RCC 7860 (cell line): ENCODE measurements around the gene ATP8B3.

Source experiments
- DNase-seq: peaks from one replicate; pipeline ENCODE4 v3.0.0-alpha.2; 2015; ENCODE audit warnings: low spot score
- FAIRE-seq: peaks from 2 replicates; lab custom pipeline; 2012; peaks lifted over from hg19 to GRCh38; lab: Jason Lieb, UNC

Gene ATP8B3

GRCh38 chr19:1748115-1748872 is 63.8 kb downstream of the ATP8B3 start:
- FAIRE-seq (no peak), DNase-seq (no peak)

DNA sequence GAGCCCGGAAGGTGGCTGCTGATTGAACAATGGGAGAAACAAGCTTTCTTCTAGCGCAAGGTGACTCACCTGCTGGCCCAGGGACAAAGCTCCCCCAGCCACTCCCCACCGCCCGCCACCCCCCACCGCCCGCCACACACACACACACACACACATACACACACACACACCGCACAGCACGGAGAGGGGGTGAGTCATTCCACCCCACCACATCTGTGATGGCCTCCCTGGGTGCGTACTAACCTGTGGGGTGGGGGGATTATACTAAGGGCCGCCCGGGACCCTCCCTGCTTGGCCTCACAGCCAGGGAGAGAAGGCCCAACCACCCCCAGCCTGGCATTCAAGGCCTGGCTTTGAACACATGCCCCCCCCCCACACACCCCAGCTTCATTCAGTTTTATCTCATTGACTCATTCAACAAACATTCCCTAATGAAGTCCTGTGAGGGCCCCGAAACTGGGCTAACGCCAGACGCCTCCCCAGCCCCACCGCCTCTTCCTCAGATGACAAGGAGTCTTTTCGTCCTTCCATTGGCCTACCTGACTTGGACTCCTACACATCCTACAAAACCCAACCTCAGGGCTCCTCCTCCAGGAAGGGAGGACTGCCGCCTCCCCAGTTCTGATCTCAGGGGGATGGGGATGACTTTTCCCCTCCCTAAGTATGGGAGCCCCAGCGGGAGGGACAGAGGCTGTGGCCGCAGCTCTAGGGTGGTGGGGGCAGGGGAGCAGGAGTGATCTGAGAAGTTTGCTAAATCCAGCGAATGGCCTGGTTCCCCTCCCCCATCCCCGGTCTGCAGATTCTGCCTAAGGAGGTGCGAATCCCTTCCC is 64.6 kb downstream of the ATP8B3 start:
- FAIRE-seq (peak; percentile 99), DNase-seq (peak; percentile 100)

GRCh38 chr19:1746401-1747284 is 65.4 kb downstream of the ATP8B3 start:
- FAIRE-seq: no peak
- peak; percentile 11 for DNase-seq

- DNase-seq: no peak
- no peak for FAIRE-seq
These were observed 66.5 kb downstream of the ATP8B3 start for GRCh38 chr19:1745589-1746031.

GRCh38 chr19:1744822-1745563 is 67.1 kb downstream of the ATP8B3 start:
- FAIRE-seq: no peak

GRCh38 chr19:1744133-1744665 is 67.9 kb downstream of the ATP8B3 start:
- FAIRE-seq (no peak), DNase-seq (no peak)

More at GRCh38 chr19:1744822-1745563, 67.1 kb downstream of the ATP8B3 start:
- DNase-seq: no peak

GRCh38 chr19:1742989-1743696 is 68.9 kb downstream of the ATP8B3 start:
- no peak for DNase-seq
- no peak for FAIRE-seq

- DNase-seq: no peak
- FAIRE-seq: no peak
These were observed 72.0 kb downstream of the ATP8B3 start for GRCh38 chr19:1739960-1740629.

DNA sequence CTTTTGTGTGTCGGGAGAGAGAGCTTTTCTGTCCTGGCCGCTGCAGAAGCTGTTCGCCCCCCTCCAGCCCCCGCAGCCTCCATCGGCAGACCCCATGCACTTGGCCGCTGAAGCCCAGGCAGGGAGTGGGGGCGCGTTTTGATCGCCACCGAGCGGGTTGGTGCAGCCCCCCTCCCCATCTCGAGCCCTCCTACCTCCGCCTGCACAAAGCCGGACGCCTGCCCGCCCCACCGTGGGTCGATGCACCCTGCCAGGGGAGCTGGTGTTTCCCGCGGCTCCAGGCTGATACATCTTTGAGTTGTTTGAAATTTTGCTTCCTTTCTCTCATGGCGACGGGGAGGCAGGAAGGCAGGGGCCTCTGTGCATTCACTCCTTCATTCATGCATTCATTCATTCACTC is 75.1 kb downstream of the ATP8B3 start:
- DNase-seq (no peak), FAIRE-seq (no peak)

DNA sequence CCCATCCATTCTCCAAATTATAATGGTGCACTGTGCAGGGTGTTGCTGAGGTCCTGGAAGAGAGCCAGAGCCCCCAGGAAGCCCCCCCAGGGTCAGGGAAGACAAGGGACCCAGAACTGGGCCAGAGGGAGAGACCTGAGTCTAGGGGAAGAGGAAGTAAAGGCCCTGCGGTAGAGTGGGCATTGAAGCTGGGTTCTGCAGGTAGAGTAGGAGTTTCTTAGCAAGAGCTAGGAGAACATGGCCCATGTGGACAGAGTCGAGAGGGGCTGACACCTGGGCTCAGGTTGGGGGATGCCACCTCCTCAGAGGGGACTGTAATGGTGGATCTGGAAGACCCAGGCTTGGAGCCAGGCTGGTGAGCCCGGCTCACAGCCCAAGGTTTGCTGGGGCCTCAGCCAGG is 75.8 kb downstream of the ATP8B3 start:
- FAIRE-seq: no peak
- DNase-seq: no peak

GRCh38 chr19:1734321-1734966 is 77.6 kb downstream of the ATP8B3 start:
- FAIRE-seq (no peak), DNase-seq (no peak)
